ENCODE results near the gene ADAM10. TPM values are rescaled to one million over a fixed set of nuclear protein-coding genes. Genes with fewer than 3 reads are reported as not detected.

Gene ADAM10
- total and polyA plus RNA-seq, 2 of the 8 experiments (the other 6 are each of a cell fraction or from before 2014, with no cell fraction given), result 46.5 to 163 TPM

GRCh38 chr15:58748852-58749531 lies 515 bp downstream of the ADAM10 start:
- peak overlapping the region; percentile 78 for H3K56ac ChIP-seq (replicated peaks; ENCODE audit: insufficient read length, low read depth, low read length)
- peak overlapping the region; percentile 91 to 100 (median 97) for H3K4me3 ChIP-seq (ENCODE audit: extremely low read depth in 1 of 4, insufficient read depth in 2 of 4, low read depth in 3 of 4, low read length in 4 of 4)
- no peaks in the 10 kb centered on the region for H3K36me3 ChIP-seq (ENCODE audit: control insufficient read depth in 2 of 4, insufficient read depth in 4 of 4, low read length in 3 of 4)
- H2BK5ac ChIP-seq (ENCODE audit: low read depth, low read length), result peak overlapping the region; percentile 96
- WGBS, 2 experiments (ENCODE audit: extremely low coverage in 1 of 2, insufficient coverage in 1 of 2, insufficient read length in 1 of 2, insufficient replicate concordance in 2 of 2, low coverage in 1 of 2, low lambda C conversion rate in 2 of 2, missing lambda C conversion rate in 1 of 2), result 0% methylated on average over 49 of the region's 81 CpGs; no CpG with 5 or more reads in 1 of the 2 experiments
- H3K18ac ChIP-seq (ENCODE audit: extremely low read depth, low read length), result peak overlapping the region; percentile 90; the same call in 1 of the 2 replicates
- no peak overlapping the region; the same call in 1 of the 2 replicates for H2AFZ ChIP-seq (ENCODE audit: low read length)
- H2AK5ac ChIP-seq (ENCODE audit: low read depth, low read length), result no peak overlapping the region
- peaks cover 2% of the 10 kb centered on the region; the same call in 1 of the 2 replicates for H3K79me1 ChIP-seq (ENCODE audit: low read depth, low read length)
- peak overlapping the region; percentile 49; the same call in 1 of the 2 replicates for H2BK15ac ChIP-seq (ENCODE audit: low read length)
- peaks cover 0 to 4% (median 1%) of the 10 kb centered on the region in 4 experiments; a peak in 4 of 7 replicates for H3K4me1 ChIP-seq (replicated peaks in 1 of 4; ENCODE audit: control insufficient read depth in 3 of 4, insufficient read depth in 4 of 4, low read length in 3 of 4)
- no peak overlapping the region; the same call in 1 of the 2 replicates for H2BK12ac ChIP-seq (ENCODE audit: low read depth, low read length)
- ChIA-PET POLR2A (ENCODE audit: partially characterized antibody) (interaction anchor here (1.0 to 3.3 kb wide), 6 partner anchors 8 to 418 kb away, joined by 3 to 25 read pairs (median 4); partner anchors contain the start of gene MINDY2), CTCF (ENCODE audit: partially characterized antibody) (interaction anchor here (0.6 to 1.9 kb wide), 3 partner anchors 22 to 1308 kb away, joined by 4 to 9 read pairs (median 4); partner anchors contain the start of gene MINDY2)
- peak overlapping the region; percentile 87 to 96 for H3K4me2 ChIP-seq (ENCODE audit: insufficient read depth in 1 of 2, low read depth in 2 of 2, low read length in 2 of 2)
- H2BK120ac ChIP-seq (replicated peaks; ENCODE audit: low read depth, low read length), result no peak overlapping the region
- peaks cover 4% of the 10 kb centered on the region; the same call in 1 of the 2 replicates for H3K23me2 ChIP-seq (ENCODE audit: low read depth, low read length)
- peak overlapping the region; percentile 91 to 99 (median 93) for H3K9ac ChIP-seq (replicated peaks in 1 of 4; ENCODE audit: extremely low read depth in 1 of 4, low read depth in 3 of 4, low read length in 3 of 4)
- H3K14ac ChIP-seq (ENCODE audit: insufficient read length), result no peak overlapping the region
- FAIRE-seq, result no peak
- no peak overlapping the region for H3K23ac ChIP-seq (ENCODE audit: insufficient read length)
- DNase-seq (ENCODE audit: low read depth in 1 of 2, low spot score in 2 of 2), result peak in 1 of 2 experiments; percentile 70
- H2BK20ac ChIP-seq (ENCODE audit: low read length), result no peak overlapping the region
- peaks cover 0 to 4% of the 10 kb centered on the region in 2 experiments for H4K20me1 ChIP-seq (replicated peaks in 1 of 2; ENCODE audit: control insufficient read depth in 1 of 2, insufficient read depth in 2 of 2, low read length in 2 of 2)
- H3K4ac ChIP-seq (replicated peaks; ENCODE audit: insufficient read length, low read depth, low read length), result no peak overlapping the region
- peak overlapping the region; percentile 98 for H4K8ac ChIP-seq (ENCODE audit: extremely low read depth, insufficient read depth, low read length)
- H3K27me3 ChIP-seq (replicated peaks in 1 of 4; ENCODE audit: control insufficient read depth in 3 of 4, extremely low read depth in 1 of 4, insufficient read depth in 3 of 4, low read length in 3 of 4), result no peaks in the 10 kb centered on the region; a peak in 1 of 7 replicates
- peaks cover 17 to 48% of the 10 kb centered on the region in 2 experiments; a peak in 3 of 4 replicates for H3K79me2 ChIP-seq (ENCODE audit: control insufficient read depth in 1 of 2, insufficient read depth in 2 of 2, low read length in 2 of 2)
- H4K91ac ChIP-seq (replicated peaks; ENCODE audit: insufficient read length, low read length), result peak overlapping the region; percentile 12
- H3K9me3 ChIP-seq (ENCODE audit: insufficient read depth in 2 of 2, low read depth in 1 of 2, low read length in 1 of 2), result no peaks in the 10 kb centered on the region
- H4K5ac ChIP-seq (ENCODE audit: insufficient read length, low read depth, low read length), result peak overlapping the region; percentile 37
- peak overlapping the region; percentile 92 for H3K27ac ChIP-seq (ENCODE audit: low read depth, low read length)
- TF ChIP-seq ZNF274 (IDR thresholded peaks at IDR 0.05; ENCODE audit: borderline replicate concordance, extremely low read depth, low read length) (no peak), CHD1 (IDR thresholded peaks at IDR 0.05; ENCODE audit: low read depth, low read length) (no peak), TBP (IDR thresholded peaks at IDR 0.05; ENCODE audit: low read depth, low read length) (no peak; the same call in 1 of the 2 replicates), SIN3A (conservative IDR thresholded peaks at IDR 0.05 in 1 of 2, IDR thresholded peaks at IDR 0.05 in 1 of 2; ENCODE audit: low read depth in 1 of 2, low read length in 2 of 2) (peak in 1 of 2 experiments; percentile 53; a peak in 1 of 4 replicates), EGR1 (IDR thresholded peaks at IDR 0.05; ENCODE audit: borderline replicate concordance, low read depth, low read length) (no peak), MAX (IDR thresholded peaks at IDR 0.05) (peak; percentile 51; the same call in 1 of the 2 replicates), HDAC2 (IDR thresholded peaks at IDR 0.05; ENCODE audit: borderline replicate concordance in 1 of 2, low read depth in 2 of 2, low read length in 2 of 2) (peak in 1 of 2 experiments; percentile 80; a peak in 1 of 4 replicates), PHF8 (conservative IDR thresholded peaks at IDR 0.05; ENCODE audit: low read depth, low read length) (no peak), BRCA1 (IDR thresholded peaks at IDR 0.05; ENCODE audit: low read depth, low read length) (no peak), NRF1 (IDR thresholded peaks at IDR 0.05; ENCODE audit: low read depth, low read length) (no peak)

All from H1 (cell line).